T-helper 2 cell treated with Interferon-gamma antibody and Interleukin-4, amounts not matched to agents 100 ng/mL and 5 ng/mL, for 36 hours (primary cell): ENCODE results near the gene CARMIL1. TPM values are rescaled to one million over a fixed set of nuclear protein-coding genes. Genes with fewer than 3 reads are reported as not detected.

Experiments
- intact Hi-C: fragments of 100-400 bp; cut with micrococcal nuclease; formaldehyde crosslinking; loops from one replicate; pipeline ENCODE4 v1.15.1; 2023
- total RNA-seq: library from RNA; stranded (reverse); gene quantifications from 2 replicates; pipeline ENCODE4 v1.2.3, GENCODE V29; 2022

CARMIL1 gene
- total RNA-seq, 1 donor from 2014 or later = 2.1 TPM

DNA sequence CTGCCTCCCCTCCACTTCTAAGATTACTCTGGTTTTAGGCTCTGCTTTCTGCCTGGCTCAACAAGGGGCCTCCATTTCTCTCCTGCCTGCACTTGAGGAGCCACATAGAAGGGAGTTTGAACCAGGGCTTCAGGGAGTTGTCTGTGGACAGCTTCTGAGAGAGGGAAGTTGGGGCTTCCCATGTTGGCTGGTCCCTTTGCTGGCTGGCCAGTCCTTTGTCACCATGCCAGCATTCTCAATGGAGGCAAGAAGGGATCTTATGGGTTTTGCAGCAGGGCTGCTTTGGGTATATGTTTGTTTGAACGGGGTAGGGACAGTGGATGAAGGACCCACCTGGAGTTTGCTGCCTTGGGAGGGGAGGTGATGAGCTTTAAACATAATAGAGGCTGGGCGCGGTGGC lies 124.9 kb downstream of the CARMIL1 start:
- intact Hi-C loops = no loop called here

DNA sequence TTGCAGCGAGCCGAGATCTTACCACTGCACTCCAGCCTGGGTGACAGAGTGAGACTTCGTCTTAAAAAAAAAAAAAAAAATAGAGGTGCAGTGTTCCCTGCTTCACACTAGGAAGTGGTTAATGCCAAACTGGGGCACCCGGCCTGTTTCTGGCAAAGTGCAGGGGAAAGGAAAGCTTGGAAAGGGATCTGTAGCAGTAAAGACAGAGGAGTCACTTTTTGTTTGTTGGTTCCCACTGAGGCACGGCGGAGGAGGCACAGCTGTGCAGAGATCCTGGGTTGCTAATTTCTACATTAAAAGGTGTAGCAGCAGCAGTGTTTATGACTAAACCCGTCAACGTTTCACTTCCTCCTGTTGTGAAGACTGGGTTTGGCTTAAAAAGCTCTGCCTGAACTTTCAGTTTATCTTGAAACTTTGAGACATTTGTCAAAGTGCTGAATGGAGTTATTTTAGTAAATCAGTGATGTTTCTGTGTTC lies 125.6 kb downstream of the CARMIL1 start:
- intact Hi-C loops = loop anchor here (5.0 kb wide), 1 partner anchor 37 kb away; no protein-coding TSS in a partner anchor

DNA sequence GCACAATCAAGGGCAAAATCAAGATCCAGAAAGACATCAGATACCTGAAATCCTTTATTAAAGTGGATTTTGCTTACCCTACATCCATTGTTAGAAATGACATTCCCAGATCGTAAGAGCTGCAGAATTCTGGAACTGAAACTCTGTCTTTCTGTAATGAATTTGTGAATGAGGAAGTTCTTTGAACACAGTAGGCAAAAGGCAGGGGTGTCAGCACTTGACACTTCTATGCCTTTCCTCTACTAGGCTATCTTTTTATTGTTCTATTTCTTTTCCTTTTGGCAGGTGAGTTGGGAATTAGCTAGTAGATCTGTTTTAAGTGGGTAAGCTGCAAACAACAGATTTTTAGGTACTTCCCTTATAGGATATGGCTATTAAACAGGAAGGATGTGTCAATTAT lies 126.3 kb downstream of the CARMIL1 start:
- intact Hi-C loops = loop anchor here (5.0 kb wide), 1 partner anchor 38 kb away; no protein-coding TSS in a partner anchor

DNA sequence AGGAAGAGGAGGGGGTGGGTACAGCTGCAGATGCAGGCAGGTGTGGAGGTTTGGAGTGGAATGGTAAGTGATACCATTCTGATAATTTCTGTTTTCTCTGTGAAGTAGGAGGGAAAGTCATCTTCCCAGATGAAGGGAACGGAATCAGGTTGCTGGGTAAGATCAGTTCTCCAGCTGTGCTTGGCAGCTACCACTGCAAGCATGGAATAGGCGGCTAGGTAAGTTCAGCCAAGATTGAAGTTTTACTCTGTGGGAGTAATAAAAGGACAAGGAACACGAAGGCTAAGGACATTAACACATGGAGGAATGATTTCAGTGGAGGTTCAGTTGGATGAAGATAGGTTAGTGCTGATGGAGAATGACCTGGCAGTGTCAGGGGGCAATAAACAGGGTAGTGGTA lies 128.3 kb downstream of the CARMIL1 start:
- intact Hi-C loops = loop anchor here (5.0 kb wide), 1 partner anchor 40 kb away; no protein-coding TSS in a partner anchor

DNA sequence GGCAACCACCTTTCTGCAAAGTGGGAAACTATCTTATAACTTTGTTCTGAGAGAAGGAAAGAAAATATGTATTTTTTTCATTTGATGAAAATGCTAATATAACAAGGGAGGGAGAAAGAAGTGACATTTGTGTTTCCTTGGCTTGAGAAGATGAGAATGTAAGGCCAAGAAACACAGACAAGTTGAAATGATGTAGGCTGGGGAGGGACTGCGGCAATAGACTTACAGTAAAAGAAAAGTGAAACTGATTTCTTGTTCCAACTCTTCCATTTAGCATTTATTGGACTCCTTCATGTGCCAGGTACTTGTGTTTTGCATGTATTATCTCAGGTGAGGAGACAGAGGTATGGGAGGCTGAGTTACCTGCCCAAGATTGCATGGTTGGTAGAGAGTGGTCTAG lies 130.9 kb downstream of the CARMIL1 start:
- intact Hi-C loops = no loop called here

DNA sequence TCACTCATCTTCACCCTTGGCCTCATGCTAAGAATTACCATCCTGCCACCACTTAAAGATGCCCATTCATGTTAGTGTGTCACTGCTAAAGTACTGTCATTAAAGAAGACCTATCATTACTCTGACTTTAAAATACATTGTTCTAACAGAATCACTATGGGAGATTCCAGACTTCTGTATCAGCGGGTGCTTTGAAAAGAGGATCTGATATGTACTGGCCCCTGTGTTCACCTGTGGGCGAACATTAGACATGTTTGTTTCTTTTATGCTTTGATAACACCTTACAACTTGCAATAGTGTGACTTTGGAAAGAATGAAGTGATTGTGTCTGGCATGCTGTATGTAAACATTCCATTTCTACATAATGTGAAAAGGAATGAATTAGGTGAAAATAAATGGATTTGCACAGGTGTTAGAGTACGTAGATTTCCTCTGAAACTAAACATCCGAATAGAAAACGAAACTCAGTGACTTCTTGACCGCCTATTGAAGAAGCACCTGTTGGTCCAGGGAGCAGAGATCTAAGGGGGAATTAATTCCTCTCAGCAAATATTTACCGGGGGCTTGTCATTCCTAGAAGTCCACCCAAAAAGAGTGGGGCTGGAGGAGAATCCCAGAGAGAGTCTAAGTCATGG lies 132.3 kb downstream of the CARMIL1 start:
- intact Hi-C loops = no loop called here

DNA sequence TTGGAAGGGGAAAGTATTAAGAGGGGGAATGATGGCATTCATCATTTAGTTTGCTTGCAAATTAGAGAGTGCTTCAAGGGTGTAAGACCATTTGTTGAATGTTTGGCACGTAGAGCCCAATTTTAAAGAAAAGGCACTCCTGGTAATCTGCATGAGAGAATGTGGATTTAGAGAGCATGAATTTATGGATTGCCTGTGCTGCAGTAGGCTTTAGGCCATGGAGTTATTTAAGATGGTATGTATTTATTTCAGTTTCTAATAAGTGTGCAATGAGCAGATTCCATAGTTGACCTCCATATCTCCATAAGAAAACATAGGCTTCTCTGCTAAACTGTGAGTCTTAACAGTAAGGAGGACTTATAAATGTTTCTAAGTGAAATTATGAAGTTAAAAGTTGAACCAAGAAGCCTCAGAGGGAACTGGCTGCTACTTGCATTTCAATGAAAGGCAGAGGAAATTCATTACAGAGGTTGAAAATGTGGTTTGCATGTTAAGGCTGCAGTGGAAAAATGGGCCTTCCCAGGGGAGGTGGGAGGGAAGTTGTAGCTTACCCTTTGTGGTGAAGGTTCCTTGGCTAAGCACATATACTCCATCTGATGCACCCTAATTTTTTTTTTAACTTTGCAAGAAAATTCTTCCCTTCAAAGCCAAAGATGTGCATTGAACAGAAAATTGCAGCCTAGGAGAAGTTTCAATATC lies 134.2 kb downstream of the CARMIL1 start:
- intact Hi-C loops = no loop called here

DNA sequence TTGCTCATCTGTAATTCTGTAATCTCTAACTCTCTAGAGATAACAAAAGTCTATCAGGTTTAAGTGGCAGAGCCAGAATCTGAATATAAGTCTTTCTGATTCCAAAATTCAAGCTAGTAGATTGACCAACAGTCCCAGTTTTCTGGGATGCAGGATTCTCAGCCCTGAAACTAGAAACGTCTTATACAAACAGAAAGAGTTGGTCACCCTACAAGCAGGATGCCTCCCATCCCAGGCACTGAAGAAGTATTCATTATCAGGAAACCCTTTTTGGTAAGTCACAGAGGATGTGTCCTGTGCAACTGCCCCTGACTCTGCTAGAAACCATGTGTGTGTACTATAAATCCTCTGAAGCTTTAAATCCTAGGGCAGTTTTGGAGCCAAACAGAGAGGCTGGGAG lies 135.0 kb downstream of the CARMIL1 start:
- intact Hi-C loops = no loop called here

DNA sequence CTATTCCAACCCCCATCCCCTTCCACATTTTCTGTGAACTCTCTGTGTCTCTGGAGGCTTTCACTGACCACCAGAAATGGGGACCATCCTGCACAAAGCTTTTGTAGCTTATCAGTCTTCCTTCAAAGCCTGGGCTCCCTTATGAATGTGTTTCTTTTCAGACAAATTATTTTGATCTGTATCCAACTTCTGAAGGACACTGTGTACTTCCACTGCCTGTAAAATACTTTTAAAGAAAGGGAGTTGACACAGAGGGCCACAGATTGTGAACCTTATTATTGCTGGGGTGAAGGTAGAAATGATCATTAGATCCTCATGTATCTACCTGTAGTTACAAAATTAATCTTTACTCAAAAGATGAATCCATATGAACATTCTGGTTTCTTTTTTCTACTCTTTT lies 135.6 kb downstream of the CARMIL1 start:
- intact Hi-C loops = no loop called here

DNA sequence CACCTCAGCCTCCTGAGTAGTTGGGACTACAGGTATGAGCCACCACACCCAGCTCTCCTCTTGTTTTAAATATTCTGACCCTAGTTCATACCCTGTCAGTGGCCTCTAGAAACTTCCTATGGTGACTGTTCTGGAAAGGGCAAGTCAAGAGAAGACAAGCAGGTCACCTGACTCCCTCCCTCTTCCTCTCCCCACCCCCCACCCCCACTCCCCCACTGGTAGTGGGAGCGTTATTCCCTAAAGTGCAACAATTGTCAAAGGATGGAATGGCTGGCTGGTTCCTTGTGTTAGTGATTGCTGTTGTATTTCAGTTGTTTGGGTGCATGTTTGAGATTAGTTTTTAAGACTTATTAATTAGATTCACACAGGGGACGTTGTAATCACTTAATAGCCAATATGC lies 136.1 kb downstream of the CARMIL1 start:
- intact Hi-C loops = no loop called here

DNA sequence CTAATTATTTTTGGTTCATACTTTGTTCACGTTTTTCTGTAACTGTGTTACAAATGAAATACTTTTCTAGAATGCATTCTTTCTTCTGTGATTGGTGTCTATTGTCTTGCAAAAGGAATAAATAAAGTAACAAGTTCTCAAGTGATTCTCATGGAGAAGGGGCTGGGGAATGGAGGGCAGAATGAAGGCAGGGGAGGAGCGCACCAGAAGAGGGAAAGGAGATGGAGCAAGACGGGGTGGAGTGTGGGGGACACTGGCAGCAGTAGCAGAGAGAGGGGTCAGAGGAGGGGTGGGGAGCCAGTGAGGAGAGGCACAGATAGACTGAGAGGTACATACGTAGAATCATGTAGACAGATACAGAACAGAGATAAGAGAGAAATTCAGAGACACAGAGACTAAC lies 136.5 kb downstream of the CARMIL1 start:
- intact Hi-C loops = no loop called here

DNA sequence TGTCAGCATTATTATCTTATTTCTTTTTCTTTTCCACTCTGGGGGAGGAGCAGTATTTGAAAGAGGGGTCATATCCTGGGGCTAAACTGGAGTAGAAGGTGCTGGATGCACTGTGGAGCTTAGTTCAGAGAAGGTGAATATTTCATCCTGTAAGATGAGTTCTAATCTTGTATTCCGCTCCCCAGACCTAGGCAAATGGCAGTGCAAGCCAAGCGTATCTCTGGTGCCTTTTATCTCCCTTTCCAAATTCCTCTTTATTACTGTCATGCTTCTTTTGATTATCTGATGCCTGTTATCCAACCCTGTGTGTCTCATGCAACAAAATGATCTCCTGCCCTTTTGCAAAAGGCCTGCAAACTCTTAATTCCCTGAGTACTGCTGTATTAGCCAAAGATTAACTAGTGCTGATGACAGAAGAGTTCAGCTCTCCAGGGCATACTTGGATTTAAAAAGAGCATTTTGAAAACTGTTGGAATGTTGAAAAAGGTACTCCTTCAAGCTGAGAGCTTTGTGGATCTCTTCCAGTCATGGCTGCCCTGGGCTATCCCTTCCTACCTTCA lies 138.0 kb downstream of the CARMIL1 start:
- intact Hi-C loops = no loop called here

DNA sequence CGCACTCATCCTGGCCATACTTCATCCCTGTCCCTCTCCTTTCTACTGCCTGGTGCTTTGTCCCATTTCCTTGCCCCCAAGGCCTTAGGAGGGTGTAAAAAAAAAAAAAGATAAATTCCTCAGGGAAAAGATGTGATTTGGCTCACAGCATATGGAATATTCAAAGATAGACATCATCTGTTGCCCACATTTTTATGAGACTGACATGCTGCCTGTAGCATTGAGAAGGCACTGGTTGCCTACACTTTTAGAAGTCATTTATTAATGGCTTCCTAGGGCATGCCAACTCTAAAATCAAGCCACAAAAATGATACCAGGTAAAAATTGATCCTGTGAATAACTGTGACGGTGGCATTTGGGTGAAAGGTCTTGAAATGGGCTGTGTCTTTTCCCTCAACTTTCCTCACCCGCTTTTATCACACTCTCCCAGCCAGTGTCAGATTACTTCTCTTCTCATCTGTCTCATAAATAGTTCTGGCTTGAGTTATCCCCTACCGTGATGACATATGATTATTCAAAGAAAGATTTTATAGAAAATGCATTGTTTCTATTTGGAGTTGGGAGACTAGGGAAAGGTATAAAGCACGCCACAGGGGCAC lies 139.4 kb downstream of the CARMIL1 start:
- intact Hi-C loops = no loop called here

DNA sequence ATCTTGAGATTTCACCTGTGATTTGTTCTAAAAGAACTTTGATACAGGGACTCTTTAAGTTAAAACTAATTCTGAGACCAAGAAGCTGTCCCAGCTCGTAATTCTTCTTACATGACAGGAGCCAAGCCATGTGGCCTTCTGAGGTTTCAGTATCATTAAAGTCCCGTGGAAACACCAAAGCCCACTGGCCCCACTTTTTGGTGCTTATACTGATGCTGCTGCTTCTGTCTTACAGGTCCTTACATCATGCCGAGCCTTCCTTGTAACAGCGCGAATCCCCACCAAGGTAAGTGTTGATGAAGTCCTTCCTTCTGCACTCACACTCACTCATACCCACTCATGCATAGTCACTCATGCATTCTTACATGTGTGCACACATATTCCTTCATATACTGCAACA lies 140.7 kb downstream of the CARMIL1 start:
- intact Hi-C loops = no loop called here

DNA sequence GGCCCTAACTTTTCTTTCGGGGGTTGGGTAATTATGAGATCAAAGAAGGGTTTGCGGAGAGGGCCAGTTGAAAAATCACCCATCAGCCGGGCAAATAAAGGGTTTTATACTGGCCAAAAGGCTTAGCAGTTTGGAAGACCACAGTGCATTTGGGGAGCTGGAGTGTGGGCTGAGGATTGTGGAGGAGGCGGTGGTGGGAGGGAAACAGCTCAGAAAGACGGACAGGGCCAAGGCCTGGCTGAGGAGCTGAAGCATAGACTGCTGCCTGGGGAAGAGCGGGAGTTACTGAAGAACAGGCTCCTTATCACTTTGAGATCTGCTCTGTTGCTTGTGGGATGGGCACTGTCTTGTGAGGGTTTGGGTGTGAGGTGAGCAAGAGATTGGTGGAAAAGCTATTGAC lies 144.2 kb downstream of the CARMIL1 start:
- intact Hi-C loops = no loop called here

DNA sequence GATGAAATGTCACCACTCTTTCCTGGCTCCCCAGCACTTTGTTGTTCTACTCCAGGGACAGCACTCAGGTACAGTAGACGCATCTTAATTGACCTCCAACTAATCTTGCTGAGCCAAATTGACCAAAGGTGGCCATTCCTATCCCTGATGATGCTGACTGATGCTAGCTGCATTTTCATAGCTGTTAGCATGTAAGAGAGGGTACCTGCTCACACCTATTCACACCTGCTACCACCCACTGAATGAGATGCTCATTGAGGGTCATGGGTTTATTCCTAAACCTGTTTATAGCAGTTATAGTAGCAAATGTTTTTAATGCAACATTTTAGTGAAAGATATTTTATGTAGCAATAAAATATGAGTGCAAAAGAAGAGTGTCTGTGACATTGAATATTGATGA lies 145.1 kb downstream of the CARMIL1 start:
- intact Hi-C loops = no loop called here

DNA sequence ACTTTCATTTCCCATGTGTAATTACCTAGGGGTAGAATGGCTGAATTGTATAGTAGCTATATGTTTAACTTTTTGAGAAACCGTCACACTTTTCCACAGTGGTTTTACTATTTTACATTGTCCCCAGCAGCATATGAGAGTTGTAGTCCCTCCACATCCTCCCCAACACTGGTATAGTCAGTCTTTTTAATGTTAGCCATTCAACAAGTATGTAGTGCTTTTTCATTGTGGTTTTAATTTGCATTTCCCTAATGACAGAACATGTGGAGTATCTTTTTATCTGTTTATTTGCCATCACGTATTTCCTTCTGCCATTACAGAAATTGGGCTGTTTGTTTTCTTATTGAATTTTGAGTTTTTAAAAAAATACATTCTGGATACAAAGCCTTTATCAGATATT lies 148.4 kb downstream of the CARMIL1 start:
- intact Hi-C loops = no loop called here

DNA sequence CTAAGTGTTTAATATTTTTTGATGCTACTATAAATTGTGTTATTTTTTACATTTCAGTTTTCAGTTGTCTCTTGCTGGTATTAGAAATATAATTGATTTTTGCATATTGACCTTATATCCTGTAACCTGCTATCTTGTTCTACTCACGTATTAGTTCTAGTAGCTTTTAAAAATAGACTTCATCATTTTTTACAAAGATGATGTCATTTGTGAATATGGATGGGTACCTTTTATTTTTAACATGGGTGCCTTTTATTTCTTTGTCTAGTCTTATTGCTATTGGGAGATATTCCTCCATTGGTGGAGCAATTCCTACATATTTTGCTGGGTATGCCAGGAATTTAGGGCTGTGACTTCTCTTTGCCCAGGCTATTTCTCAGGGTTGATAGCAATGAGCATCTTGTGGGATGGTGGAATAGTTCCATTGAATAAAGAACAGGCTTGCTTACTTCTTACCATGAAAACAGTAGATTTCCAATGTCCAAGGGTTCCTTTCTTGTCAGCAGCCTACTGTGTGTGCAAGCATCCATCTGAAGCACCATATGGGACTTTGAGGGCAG lies 149.7 kb downstream of the CARMIL1 start:
- intact Hi-C loops = no loop called here

DNA sequence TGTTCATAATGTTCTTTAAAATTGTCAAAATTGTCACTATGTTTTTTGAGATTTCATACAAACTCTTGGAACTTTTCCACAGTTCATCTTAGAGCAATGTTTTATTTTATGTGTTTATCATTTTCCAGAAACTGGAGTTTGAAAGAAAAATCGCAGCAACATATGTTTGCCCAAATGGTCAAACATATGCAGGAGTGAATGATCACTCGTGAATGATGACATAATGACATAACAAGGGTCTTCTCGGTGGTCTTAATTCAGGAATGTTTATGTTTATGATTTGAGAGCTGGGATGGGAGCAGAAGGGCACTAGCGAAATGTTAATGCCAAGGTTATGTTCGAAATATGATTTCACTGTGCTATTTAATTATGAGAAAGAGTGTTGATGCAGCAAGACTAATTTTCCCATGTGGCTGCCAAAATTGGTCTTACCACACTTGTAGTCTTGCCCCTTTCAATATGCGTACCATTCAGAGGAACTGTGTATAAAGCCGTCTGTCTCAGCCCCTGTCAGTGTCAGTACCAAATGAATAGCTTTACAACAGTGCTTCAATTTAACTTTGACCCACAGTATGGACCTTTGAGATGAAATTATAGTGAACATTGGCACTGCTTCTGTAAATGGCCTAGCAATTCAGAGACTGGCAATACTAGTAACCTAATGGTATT lies 152.3 kb downstream of the CARMIL1 start:
- intact Hi-C loops = no loop called here

DNA sequence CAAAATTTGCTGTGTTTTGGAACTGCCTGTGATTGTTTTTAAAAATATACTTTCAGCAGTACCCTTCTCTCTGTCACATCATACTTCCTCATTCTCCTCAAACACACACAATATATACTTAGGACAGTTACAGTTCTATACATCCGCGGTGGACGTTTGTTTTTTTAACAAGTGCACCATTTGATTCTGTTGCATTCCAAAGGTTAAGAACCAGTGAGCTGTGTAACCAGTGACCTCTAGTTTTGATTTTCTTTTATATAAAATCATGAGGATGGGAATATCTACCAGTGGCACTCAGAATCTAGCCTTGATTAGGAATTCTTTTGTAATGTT lies 152.8 kb downstream of the CARMIL1 start:
- intact Hi-C loops = no loop called here

DNA sequence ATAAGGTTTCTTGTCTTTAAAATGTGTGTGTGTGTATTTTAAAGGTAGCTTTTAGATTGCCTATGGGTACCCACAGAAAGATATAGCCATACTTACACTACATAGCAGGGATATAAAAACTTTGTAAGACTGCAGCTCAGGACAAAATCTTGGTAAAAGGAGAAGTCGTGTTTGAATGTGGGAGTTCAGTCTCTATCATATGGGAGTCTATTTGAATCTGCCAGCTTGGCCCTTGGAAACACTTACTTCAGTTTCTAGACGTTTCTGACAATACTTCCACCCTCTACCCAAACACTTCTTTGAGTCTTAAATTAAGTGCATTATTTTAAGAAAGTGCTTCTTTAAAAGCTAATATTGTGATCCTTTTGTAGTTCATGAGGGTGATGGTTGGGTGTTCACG lies 155.7 kb downstream of the CARMIL1 start:
- intact Hi-C loops = no loop called here
